ENCODE data around the gene CERS6. TPM values are rescaled to one million over a fixed set of nuclear protein-coding genes. Genes with fewer than 3 reads are reported as not detected.

CERS6 gene
- total RNA-seq, 4 donors from 2014 or later: 53.7 to 78.3 (median 63.8) TPM

- 84 to 88% methylated on average over 3 of the region's 6 CpGs for WGBS, 2 donors
- intact Hi-C loops (cut with DNase I; ENCODE audit: low total_unique reads): no loop called here
- no peak for DNase-seq (ENCODE audit: low spot score in 2 of 2)
- TF ChIP-seq POLR2A (IDR thresholded peaks at IDR 0.05) (no peak), CTCF (IDR thresholded peaks at IDR 0.05) (no peak)
- H3K4me3 ChIP-seq (ENCODE audit: low read depth, poor library complexity, severe bottlenecking): no peak overlapping the region
These were observed 293.2 kb downstream of the CERS6 start for GRCh38 chr2:168749297-168749696.

- intact Hi-C loops (cut with DNase I; ENCODE audit: low total_unique reads): loop anchor here (10.0 kb wide), 1 partner anchor 406 kb away; no protein-coding TSS in a partner anchor
These were observed 295.1 kb downstream of the CERS6 start for GRCh38 chr2:168751104-168751740.

GRCh38 chr2:168752361-168752760 is 296.3 kb downstream of the CERS6 start:
- intact Hi-C loops (cut with DNase I; ENCODE audit: low total_unique reads): loop anchor here (10.0 kb wide), 1 partner anchor 408 kb away; no protein-coding TSS in a partner anchor
- 92 to 95% methylated on average over 8 of the region's 8 CpGs for WGBS, 2 donors
- no peak overlapping the region for H3K4me3 ChIP-seq (ENCODE audit: low read depth, poor library complexity, severe bottlenecking)
- DNase-seq (ENCODE audit: low spot score in 2 of 2): no peak
- TF ChIP-seq CTCF (IDR thresholded peaks at IDR 0.05): no peak
- no peak for TF ChIP-seq POLR2A (IDR thresholded peaks at IDR 0.05)

More at GRCh38 chr2:168751104-168751740, 295.1 kb downstream of the CERS6 start:
- TF ChIP-seq CTCF (IDR thresholded peaks at IDR 0.05) (no peak), POLR2A (IDR thresholded peaks at IDR 0.05) (no peak)
- no peak overlapping the region for H3K4me3 ChIP-seq (ENCODE audit: low read depth, poor library complexity, severe bottlenecking)
- DNase-seq (ENCODE audit: low spot score in 2 of 2): no peak

- 98% methylated on average over 8 of the region's 8 CpGs for WGBS, 2 donors
- no peak for TF ChIP-seq CTCF (IDR thresholded peaks at IDR 0.05)
- no peak overlapping the region for H3K4me3 ChIP-seq (ENCODE audit: low read depth, poor library complexity, severe bottlenecking)
- intact Hi-C loops (cut with DNase I; ENCODE audit: low total_unique reads): loop anchor here (10.0 kb wide), 1 partner anchor 409 kb away; no protein-coding TSS in a partner anchor
- no peak for DNase-seq (ENCODE audit: low spot score in 2 of 2)
These were observed 297.8 kb downstream of the CERS6 start for GRCh38 chr2:168753765-168754329.

GRCh38 chr2:168757223-168757622 is 301.2 kb downstream of the CERS6 start:
- no peak for TF ChIP-seq CTCF (IDR thresholded peaks at IDR 0.05)
- no peak for DNase-seq (ENCODE audit: low spot score in 2 of 2)
- H3K4me3 ChIP-seq (ENCODE audit: low read depth, poor library complexity, severe bottlenecking): no peak overlapping the region
- WGBS, 2 donors: 66 to 71% methylated on average over 3 of the region's 3 CpGs
- intact Hi-C loops (cut with DNase I; ENCODE audit: low total_unique reads): loop anchor here (10.0 kb wide), 1 partner anchor 412 kb away; no protein-coding TSS in a partner anchor
